GM12878 (cell line): ENCODE measurements around the gene MSH3. TPM values are rescaled to one million over a fixed set of nuclear protein-coding genes. Genes with fewer than 3 reads are reported as not detected.

Experiments
- GATAD2B ChIP-seq: fragments of 450-650 bp; conservative IDR thresholded peaks from 2 replicates; pipeline ENCODE4 v1.6.1; 2017; ENCODE audit warnings: low read depth, mild to moderate bottlenecking, moderate library complexity
- LARP7 ChIP-seq: fragments of 450-650 bp; IDR thresholded peaks from 2 replicates; pipeline ENCODE4 v1.6.1; 2017; ENCODE audit warnings: mild to moderate bottlenecking
- MXI1 ChIP-seq: fragments of 150-350 bp; IDR thresholded peaks from 2 replicates; pipeline ENCODE4 v1.6.1; 2011; ENCODE audit warnings: low read depth, mild to moderate bottlenecking, inconsistent platforms, low read length, improper control_type of control experiment
- POLR2AphosphoS2 ChIP-seq: IDR thresholded peaks from 2 replicates; pipeline ENCODE4 v1.6.1; 2011; ENCODE audit warnings: low read depth, mild to moderate bottlenecking, low read length, improper control_type of control experiment, moderate library complexity
- RBBP5 ChIP-seq: fragments of 200-600 bp; sonication (generic); conservative IDR thresholded peaks from 2 replicates; pipeline ENCODE4 v1.6.1; 2016
- SMC3 ChIP-seq: IDR thresholded peaks from 2 replicates; pipeline ENCODE4 v1.6.1; 2011; ENCODE audit warnings: low read length, improper control_type of control experiment, borderline replicate concordance
- TARDBP ChIP-seq: IDR thresholded peaks from 2 replicates; pipeline ENCODE4 v1.6.1; 2016; ENCODE audit warnings: borderline replicate concordance
- ZNF274 ChIP-seq: IDR thresholded peaks from one replicate; pipeline ENCODE4 v1.8.0; 2011; ENCODE audit not compliant: insufficient read length, insufficient read depth
- polyA plus RNA-seq, 11 experiments: library from polyadenylated mRNA; depleted of rRNA in 4 of 11; unstranded in 6 of 11; stranded (reverse) in 5 of 11; fragments of >200 nt; fragmentation: Nextera tagmentation in 4 of 11; fragmentation: Illumina TruSeq in 1 of 11; extraction: Ambion mirVana in 4 of 11; extraction: Trizol in 1 of 11; gene quantifications; 1 replicate in 1 of 11; 2 replicates in 10 of 11; pipeline versions ENCODE4 v1.2.1 to v1.2.3, GENCODE V29; 2011 to 2016; ENCODE audit warnings: inconsistent platforms in 2 of 11, missing spikeins in 2 of 11, low read depth in 1 of 11
- total RNA-seq, 4 experiments: library from RNA; depleted of rRNA in 3 of 4; stranded (reverse); fragments of >200 nt in 3 of 4; fragmentation: Illumina TruSeq in 1 of 4; extraction: Trizol in 1 of 4; gene quantifications; 2 replicates each; pipeline versions ENCODE4 v1.2.1 to v1.2.3, GENCODE V29; 2013 to 2021
- TF ChIP-seq, protein P1 (sequence below): fragments of 450-650 bp; IDR thresholded peaks from 2 replicates; pipeline ENCODE4 v1.6.1; 2017; ENCODE audit warnings: mild to moderate bottlenecking, low read depth, inconsistent platforms; ENCODE audit not compliant: poor library complexity, severe bottlenecking
- TF ChIP-seq, protein P2 (sequence below): IDR thresholded peaks from 2 replicates; pipeline ENCODE4 v1.6.1; 2012; ENCODE audit warnings: mild to moderate bottlenecking, low read depth, low read length

Gene MSH3
- total and polyA plus RNA-seq, 10 of the 15 experiments (the other 5 are each of a cell fraction or from before 2014, with no cell fraction given), result 4.7 to 17.5 (median 12.2) TPM

DNA sequence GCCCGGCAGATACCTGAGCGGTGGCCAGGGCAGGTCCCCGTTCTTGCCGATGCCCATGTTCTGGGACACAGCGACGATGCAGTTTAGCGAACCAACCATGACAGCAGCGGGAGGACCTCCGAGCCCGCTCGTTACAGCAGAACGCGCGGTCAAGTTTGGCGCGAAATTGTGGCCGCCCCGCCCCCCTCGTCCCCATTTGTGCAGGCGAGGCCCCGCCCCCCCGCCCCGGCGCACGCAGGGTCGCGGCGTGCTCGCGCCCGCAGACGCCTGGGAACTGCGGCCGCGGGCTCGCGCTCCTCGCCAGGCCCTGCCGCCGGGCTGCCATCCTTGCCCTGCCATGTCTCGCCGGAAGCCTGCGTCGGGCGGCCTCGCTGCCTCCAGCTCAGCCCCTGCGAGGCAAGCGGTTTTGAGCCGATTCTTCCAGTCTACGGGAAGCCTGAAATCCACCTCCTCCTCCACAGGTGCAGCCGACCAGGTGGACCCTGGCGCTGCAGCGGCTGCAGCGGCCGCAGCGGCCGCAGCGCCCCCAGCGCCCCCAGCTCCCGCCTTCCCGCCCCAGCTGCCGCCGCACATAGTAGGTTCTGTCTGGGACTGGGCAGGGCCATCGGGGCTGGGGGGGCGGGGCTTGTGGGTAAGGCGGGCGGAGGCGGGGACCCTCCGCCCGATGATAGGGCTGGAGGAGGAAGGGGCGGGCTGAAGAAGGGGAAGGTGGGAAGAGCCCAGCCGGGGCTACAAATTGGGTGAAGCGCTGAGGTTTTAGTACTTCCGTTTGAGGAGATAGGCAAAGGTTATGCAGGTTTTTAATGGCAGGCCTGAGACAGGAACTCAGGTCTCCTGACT is at the start of gene MSH3, which contains the start of gene DHFR (continued):
- TF ChIP-seq, protein P1, sequence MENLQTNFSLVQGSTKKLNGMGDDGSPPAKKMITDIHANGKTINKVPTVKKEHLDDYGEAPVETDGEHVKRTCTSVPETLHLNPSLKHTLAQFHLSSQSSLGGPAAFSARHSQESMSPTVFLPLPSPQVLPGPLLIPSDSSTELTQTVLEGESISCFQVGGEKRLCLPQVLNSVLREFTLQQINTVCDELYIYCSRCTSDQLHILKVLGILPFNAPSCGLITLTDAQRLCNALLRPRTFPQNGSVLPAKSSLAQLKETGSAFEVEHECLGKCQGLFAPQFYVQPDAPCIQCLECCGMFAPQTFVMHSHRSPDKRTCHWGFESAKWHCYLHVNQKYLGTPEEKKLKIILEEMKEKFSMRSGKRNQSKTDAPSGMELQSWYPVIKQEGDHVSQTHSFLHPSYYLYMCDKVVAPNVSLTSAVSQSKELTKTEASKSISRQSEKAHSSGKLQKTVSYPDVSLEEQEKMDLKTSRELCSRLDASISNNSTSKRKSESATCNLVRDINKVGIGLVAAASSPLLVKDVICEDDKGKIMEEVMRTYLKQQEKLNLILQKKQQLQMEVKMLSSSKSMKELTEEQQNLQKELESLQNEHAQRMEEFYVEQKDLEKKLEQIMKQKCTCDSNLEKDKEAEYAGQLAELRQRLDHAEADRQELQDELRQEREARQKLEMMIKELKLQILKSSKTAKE, result no peak
- TF ChIP-seq ZNF274 (no peak), MXI1 (peak; percentile 35; the same call in 1 of the 2 replicates), RBBP5 (no peak), GATAD2B (peak; percentile 87), LARP7 (peak; percentile 87), TARDBP (no peak), POLR2AphosphoS2 (peak; percentile 85), SMC3 (no peak)
- TF ChIP-seq, protein P2, sequence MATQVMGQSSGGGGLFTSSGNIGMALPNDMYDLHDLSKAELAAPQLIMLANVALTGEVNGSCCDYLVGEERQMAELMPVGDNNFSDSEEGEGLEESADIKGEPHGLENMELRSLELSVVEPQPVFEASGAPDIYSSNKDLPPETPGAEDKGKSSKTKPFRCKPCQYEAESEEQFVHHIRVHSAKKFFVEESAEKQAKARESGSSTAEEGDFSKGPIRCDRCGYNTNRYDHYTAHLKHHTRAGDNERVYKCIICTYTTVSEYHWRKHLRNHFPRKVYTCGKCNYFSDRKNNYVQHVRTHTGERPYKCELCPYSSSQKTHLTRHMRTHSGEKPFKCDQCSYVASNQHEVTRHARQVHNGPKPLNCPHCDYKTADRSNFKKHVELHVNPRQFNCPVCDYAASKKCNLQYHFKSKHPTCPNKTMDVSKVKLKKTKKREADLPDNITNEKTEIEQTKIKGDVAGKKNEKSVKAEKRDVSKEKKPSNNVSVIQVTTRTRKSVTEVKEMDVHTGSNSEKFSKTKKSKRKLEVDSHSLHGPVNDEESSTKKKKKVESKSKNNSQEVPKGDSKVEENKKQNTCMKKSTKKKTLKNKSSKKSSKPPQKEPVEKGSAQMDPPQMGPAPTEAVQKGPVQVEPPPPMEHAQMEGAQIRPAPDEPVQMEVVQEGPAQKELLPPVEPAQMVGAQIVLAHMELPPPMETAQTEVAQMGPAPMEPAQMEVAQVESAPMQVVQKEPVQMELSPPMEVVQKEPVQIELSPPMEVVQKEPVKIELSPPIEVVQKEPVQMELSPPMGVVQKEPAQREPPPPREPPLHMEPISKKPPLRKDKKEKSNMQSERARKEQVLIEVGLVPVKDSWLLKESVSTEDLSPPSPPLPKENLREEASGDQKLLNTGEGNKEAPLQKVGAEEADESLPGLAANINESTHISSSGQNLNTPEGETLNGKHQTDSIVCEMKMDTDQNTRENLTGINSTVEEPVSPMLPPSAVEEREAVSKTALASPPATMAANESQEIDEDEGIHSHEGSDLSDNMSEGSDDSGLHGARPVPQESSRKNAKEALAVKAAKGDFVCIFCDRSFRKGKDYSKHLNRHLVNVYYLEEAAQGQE, result no peak
- TF ChIP-seq, all 136 proteins: peak for 47
